Limb (tissue), 2 donors: ENCODE results near the gene HNRNPR.
"Not testable (repeated sequence)": the region's sequence is repeated elsewhere in the genome, so short reads cannot be mapped to it uniquely, and the experiment has no call there.

Source experiments
- DNase-seq, 2 donors: peaks; one replicate each; pipeline ENCODE4 v3.0.0-alpha.2; 2016; ENCODE audit errors: extremely low spot score in 2 of 2

HNRNPR gene

DNA sequence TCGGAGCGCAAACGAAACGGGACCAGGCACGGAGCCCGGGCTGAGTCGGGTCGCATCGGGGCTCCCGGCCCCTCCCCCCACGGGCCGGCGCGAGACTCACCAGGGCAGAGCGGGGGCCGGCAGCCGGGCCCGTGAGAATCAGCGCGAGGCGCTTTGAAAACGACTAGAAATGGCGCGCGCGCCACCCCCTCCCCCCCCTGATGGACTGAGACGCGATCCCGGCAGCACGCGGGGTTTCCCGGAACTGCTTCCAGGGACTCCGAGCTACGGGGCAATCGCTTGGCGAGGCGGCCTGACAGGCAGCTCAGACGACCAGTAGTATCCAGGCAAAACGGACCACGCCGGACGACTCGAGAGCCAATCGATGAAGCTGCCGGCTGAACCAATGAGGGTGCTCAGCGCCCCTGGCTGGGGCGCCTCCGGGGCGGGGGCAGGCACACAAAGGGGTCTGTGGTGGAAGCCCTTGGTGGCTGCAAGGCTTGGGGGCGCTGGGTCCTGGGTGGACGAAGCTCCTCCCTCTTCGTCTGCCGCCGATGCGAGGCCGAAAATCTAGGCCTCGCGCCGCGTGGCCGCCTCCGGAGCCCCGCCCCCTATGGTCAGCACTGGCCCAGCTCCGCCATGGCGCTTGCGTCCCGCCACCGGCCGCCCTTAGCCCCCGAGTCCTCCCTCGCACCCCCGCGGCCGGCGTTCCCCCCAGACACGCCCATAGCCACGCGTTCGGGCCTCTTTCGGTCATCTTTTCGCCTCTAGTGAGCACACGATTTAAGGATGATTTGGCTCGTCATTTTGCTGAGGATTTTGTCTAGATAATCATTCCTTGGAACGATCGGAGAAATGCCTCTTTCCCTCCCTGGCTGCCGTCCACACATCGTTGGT is at the start of gene HNRNPR:
HNRNPR (minus strand) TSS at position 174 of the 876 bp plus-strand sequence. CDS start 3,276 bp downstream, outside the sequence.
- peak; percentile 100 for DNase-seq

DNA sequence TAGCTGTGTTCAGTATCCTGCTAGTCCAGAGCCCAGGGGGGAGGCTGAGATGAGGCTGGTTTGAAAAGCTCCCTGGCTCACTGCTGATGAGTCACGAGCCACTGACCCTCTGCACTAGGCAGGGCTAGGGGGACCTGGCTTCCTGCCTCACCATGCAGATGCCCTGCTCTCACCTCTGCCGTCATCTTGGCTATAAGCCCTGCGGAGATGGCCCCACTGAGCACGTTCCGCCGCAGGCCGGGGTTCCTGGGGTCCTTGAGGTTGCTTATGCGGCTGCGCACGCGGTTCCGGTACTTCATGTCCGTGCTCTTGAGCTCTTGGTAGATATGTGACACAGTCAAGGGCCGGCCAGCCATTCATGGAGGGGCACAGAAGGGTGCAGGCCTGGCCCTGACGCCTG is 49.6 kb upstream of the HNRNPR start:
- DNase-seq = no peak

- no peak for DNase-seq
Observed at GRCh38 chr1:23392125-23392855, 48.2 kb upstream of the HNRNPR start.

DNA sequence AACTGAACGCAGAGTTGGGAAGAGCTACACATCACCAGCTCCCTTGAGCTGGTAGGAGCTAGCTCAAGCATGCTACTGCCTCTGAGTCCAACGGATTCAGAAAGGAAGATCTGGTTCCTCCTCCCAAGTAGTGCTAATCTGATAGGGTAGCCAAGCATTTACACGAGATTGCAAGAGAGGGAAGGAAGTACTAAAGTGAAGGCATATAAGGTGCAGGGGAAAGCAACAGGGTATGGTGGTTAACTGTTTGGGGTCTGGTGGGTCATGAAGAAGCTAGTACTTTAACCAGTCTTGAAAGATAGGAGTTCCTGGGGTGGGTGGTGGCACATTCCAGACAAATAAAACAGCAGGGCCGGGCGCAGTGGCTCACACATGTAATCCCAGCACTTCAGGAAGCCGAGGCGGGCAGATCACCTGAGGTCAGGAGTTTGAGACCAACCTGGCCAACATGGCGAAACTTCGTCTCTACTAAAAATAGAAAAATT is 45.8 kb upstream of the HNRNPR start:
- DNase-seq = no peak

- no peak for DNase-seq
Observed at GRCh38 chr1:23387494-23387893, 43.4 kb upstream of the HNRNPR start.

GRCh38 chr1:23385119-23385621 is 41.1 kb upstream of the HNRNPR start:
- no peak for DNase-seq

- DNase-seq = no peak
Observed at GRCh38 chr1:23384312-23385058, 40.4 kb upstream of the HNRNPR start.

DNA sequence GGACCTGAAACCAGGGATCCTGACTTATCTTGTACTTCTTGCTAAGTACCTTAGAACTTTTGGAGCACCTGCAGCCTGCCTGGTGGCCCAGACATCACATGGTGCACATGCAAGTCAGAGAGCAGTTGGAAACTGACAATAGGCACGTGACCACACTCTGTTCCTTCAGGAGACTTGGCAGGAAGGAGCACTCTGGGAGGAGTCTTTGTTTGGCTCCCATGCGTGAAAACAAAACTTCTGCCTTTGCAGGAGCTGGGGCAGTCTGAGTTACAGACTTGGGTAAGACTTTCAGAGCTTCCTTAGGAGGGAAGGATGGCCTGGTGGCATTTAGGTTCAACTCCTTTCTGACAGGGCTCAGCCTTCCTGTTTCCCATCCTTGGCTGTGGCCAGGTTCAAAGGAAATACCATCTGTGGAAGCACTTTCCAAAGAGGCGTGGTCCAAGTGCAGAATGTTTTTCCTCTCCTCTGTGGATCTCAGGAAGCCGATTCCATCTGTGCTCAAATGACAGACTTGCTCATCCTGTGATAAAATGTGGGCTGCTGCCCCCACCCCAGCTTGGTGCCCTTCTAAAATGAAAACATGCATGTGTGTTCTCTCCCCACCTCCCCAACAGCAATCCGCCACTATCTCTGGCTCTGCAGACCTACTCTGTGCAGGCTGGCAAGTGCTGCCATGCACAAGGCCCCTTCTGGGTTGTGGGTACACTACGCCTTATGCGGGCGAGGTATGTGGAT is 39.7 kb upstream of the HNRNPR start:
- peak in 1 of 2 donors; percentile 43 for DNase-seq

DNA sequence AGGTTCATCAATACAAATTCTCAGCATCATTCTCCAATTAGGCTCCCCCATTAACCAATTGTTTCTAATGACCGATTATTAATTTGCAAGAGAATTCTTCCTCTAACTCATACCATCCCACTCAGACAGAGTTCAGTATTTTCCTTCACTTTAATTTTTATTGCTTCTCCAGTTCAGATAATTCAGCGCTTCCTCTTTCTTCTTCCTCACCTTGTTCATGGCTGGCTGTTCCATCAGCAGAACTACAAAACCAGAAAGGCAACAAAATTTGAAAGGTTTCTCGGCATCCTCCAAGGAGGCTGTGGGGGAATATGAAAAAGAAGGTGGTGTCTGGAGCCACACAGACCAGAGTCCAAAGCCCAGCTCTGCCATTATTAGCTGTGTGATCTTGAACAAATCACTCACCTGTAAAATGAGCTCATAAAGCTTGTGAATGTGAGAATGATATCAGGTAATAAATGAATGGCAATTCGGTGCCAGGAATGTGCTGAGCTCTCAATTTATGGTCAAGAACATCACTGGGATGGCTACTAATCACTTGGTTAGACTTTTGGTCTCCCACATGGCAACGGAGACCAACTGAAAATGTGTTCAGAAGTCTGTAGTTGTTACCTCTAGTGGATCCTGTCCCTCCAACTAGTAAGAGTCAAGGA is 37.3 kb upstream of the HNRNPR start:
- DNase-seq = no peak

- no peak for DNase-seq
Observed at GRCh38 chr1:23380719-23381118, 36.6 kb upstream of the HNRNPR start.

DNA sequence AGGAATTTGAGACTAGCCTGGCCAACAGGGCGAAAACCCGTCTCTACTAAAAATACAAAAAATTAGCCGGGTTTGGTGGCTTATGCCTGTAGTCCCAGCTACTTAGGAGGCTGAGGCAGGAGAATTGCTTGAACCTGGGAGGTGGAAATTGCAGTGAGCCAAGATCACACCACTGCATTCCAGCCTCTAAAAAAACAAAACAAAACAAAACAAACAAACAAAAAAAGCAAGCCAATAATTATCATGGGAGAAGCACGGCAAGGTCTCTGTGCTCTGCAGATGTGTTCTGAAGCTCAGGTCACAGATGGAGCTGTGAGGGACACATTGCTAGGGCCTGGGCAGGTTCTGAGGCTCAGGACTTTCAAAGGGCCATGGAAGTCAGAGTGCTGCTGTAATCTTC is 36.2 kb upstream of the HNRNPR start:
- not testable (repeated sequence) for DNase-seq

GRCh38 chr1:23376890-23377811 is 33.1 kb upstream of the HNRNPR start:
- no peak for DNase-seq

DNA sequence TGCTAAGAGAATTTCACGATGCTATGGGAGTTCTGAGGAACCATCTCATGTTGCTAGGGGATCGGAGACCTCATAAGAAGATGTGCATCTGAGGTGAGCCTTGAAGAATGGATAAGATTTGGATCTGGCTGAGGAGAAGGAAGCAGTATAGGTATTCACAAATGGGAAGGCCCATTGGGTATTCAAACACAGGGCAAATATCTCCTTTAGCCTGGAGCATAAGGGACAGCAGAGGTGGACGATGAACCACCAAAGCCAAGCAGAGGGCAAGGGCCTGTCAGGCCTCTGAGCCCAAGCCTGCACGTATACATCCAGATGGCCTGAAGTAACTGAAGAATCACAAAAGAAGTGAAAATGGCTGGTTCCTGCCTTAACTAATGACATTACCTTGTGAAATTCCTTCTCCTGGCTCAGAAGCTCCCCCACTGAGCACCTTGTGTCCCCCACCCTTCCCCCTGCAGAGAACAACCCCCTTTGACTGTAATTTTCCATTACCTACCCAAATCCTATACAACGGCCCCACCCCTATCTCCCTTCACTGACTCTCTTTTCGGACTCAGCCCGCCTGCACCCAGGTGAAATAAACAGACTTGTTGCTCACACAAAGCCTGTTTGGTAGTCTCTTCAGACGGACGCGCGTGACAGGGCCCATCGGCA is 30.1 kb upstream of the HNRNPR start:
- not testable (repeated sequence) for DNase-seq

GRCh38 chr1:23371987-23372880 is 28.1 kb upstream of the HNRNPR start:
- no peak for DNase-seq

DNA sequence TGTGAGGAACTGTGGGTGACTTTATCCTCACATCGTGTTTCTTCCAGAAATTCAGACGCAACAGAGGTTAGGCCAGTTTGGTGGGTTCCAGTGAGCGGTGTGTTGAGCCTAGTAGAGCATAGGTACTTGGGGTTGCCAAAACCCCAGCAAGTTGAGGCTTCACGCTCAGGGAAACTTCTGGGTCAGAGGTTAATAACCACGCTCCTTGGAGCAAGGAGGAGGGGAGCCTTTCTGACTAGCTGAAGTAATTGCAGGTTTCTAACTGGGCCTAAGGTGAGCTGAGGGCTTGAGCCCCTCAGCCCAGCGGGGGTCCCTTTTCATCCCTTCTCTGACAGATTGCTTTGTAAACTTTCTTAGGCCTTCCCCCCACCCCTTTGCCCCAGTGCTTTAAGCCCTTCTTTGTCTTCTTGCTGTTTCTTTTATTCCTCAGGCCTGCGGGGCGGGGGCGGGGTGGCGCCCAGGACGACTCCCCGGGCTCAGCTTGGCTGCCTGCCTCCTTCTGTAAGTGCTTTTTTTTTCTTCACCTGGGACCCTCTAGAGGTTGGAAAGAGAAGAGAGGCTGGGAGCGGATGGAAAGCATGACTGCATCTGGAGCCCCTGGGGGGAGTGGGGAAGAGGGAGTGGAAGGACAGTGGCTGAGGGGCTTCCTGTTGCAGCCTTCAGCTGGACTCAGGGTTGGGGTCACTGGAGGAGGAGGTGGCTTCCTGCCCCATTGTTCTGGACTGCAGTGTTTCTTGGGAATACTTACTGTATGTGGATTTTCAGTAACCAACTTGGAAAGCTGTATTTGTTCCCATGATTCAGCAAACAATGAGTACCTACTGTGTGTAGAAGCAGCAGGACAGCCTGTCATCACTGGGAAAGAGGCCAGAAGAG is 26.9 kb upstream of the HNRNPR start:
- peak in 1 of 2 donors; percentile 61 for DNase-seq

DNA sequence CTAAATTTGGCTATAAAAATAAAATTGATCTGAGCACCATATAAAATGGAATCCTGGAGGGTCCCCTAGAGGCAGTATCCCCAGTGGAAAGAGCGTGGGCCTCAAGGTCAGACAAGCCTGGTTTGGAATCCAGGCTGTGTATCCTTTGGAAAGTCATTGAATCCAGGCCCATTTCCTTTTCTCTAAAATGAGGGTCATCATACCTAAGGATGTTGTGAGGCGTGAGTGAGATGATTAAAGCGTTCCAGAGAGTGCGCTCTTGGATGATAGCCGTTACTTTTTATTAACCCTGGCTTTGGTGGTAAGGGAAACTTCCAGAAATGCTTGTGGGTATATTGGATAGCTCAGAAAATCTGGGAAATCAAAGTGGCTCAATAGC is 26.2 kb upstream of the HNRNPR start:
- DNase-seq = no peak
